Measurements from ENCODE around the gene ULK1.

Gene ULK1

DNA sequence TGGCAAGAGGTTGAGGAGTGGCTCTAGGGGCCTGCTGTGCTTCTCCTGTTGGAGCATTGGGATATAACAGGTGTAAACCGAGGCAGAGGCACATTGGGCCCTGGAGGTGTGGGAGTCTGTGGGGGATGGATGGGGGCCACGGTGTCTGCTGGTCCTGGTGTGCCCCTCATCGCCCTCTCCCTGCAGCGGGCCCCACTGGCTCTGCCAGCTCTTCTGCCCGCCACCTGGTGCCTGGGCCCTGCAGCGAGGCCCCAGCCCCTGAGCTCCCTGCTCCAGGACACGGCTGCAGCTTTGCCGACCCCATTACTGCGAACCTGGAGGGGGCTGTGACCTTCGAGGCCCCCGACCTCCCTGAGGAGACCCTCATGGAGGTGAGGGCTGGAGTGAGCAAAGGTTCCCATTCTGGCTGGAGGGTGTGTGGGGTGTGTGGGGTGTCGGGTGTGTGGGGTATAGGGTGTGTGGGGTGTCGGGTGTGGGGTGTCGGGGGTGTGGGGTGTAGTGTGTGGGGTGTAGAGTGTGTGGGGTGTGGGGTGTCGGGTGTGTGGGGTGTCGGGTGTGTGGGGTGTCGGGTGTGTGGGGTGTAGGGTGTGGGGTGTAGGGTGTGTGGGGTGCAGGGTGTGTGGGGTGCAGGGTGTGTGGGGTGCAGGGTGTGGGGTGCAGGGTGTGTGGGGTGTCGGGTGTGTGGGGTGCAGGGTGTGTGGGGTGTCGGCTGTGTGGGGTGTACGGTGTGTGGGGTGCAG lies 24.1 kb downstream of the ULK1 start:
- DNase-seq (ENCODE audit: insufficient read length, low spot score) (no peak), FAIRE-seq (no peak)
- TF ChIP-seq PAX5 (IDR thresholded peaks at IDR 0.05; ENCODE audit: insufficient read depth, low read length, severe bottlenecking) (no peak), TAF1 (IDR thresholded peaks at IDR 0.05; ENCODE audit: low read depth, low read length) (no peak), SPI1 (IDR thresholded peaks at IDR 0.05; ENCODE audit: low read depth, low read length) (no peak), POU2F2 (IDR thresholded peaks at IDR 0.05; ENCODE audit: low read depth, low read length) (no peak), POLR2AphosphoS5 (IDR thresholded peaks at IDR 0.05; ENCODE audit: low read depth, low read length) (no peak), POLR2A (IDR thresholded peaks at IDR 0.05; ENCODE audit: low read depth, low read length) (no peak)

GRCh38 chr12:131919051-131919347 lies 24.6 kb downstream of the ULK1 start:
- TF ChIP-seq PAX5 (IDR thresholded peaks at IDR 0.05; ENCODE audit: insufficient read depth, low read length, severe bottlenecking) (no peak), SPI1 (IDR thresholded peaks at IDR 0.05; ENCODE audit: low read depth, low read length) (no peak), POLR2A (IDR thresholded peaks at IDR 0.05; ENCODE audit: low read depth, low read length) (no peak), TAF1 (IDR thresholded peaks at IDR 0.05; ENCODE audit: low read depth, low read length) (no peak), POU2F2 (IDR thresholded peaks at IDR 0.05; ENCODE audit: low read depth, low read length) (no peak), POLR2AphosphoS5 (IDR thresholded peaks at IDR 0.05; ENCODE audit: low read depth, low read length) (no peak)
- DNase-seq (ENCODE audit: insufficient read length, low spot score) (no peak), FAIRE-seq (no peak)

GRCh38 chr12:131919366-131920156 lies 25.1 kb downstream of the ULK1 start:
- no peak for TF ChIP-seq SPI1 (IDR thresholded peaks at IDR 0.05; ENCODE audit: low read depth, low read length)
- TF ChIP-seq POLR2AphosphoS5 (IDR thresholded peaks at IDR 0.05; ENCODE audit: low read depth, low read length), result no peak; the same call in 1 of the 2 replicates
- no peak for TF ChIP-seq TAF1 (IDR thresholded peaks at IDR 0.05; ENCODE audit: low read depth, low read length)
- no peak for TF ChIP-seq PAX5 (IDR thresholded peaks at IDR 0.05; ENCODE audit: insufficient read depth, low read length, severe bottlenecking)
- no peak for FAIRE-seq
- no peak for DNase-seq (ENCODE audit: insufficient read length, low spot score)

DNA sequence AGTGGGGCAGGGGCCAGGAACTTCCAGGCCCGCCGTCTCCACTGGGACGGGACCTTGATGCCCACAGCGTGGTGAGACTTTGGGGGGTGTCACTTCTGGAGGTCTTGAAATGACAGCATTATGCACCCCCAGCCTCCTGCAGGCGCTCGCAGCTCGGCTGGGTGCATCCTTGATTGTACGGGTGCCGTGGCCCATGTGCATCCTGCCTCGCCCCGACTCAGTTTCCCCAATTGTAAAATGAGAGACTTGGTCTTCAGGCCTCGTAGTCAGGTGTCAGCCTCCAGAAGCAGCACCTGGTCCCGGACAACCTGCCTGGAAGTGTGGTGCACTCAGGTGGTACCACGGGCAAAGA lies 25.7 kb downstream of the ULK1 start:
- FAIRE-seq (no peak), DNase-seq (ENCODE audit: insufficient read length, low spot score) (no peak)
- no peak for TF ChIP-seq POU2F2 (IDR thresholded peaks at IDR 0.05; ENCODE audit: low read depth, low read length)
- no peak for TF ChIP-seq SPI1 (IDR thresholded peaks at IDR 0.05; ENCODE audit: low read depth, low read length)
- TF ChIP-seq TAF1 (IDR thresholded peaks at IDR 0.05; ENCODE audit: low read depth, low read length), result no peak
- no peak for TF ChIP-seq POLR2A (IDR thresholded peaks at IDR 0.05; ENCODE audit: low read depth, low read length)
- TF ChIP-seq POLR2AphosphoS5 (IDR thresholded peaks at IDR 0.05; ENCODE audit: low read depth, low read length), result no peak
- TF ChIP-seq PAX5 (IDR thresholded peaks at IDR 0.05; ENCODE audit: insufficient read depth, low read length, severe bottlenecking), result no peak

DNA sequence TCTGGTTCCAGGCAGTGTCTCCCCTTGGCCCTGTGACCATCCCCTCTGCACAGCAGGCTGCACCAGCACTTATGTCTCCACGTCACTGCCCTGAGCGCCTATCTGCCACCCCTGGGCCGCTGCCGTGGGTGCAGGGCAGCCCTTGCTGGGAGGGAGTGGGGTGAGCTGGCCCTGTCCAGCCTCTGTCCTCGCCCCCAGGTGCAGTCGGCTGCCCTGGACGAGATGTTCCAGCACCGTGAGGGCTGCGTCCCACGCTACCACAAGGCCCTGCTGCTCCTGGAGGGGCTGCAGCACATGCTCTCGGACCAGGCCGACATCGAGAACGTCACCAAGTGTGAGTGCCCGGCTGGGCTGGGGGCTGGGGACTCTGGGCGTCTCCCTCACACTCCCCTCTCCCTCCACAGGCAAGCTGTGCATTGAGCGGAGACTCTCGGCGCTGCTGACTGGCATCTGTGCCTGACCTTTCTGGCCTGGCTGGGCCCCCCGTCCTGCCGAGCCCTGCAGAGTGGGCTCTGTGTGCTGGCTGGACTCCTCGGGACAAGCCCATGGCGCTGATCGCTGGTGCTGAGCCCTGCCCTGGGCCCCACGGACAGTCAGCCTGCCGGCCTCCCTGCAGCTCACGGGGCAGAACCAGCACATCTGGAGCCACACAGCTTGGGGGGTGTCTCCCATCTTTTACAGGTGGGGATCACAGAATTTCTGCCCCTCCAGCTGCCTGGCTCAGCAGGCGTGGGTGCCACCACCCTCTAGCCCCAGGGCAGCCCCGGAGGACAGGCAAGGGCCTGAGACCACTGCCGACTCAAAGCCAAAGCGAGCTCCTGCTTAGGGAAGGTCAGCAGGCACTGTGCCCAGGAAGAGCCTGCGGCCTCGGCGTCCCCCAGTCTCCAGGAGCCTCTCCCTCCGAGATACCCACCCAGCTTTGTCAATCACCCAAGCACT lies 26.7 kb downstream of the ULK1 start:
- TF ChIP-seq POLR2A (IDR thresholded peaks at IDR 0.05; ENCODE audit: low read depth, low read length), result no peak
- no peak for TF ChIP-seq POLR2AphosphoS5 (IDR thresholded peaks at IDR 0.05; ENCODE audit: low read depth, low read length)
- TF ChIP-seq PAX5 (IDR thresholded peaks at IDR 0.05; ENCODE audit: insufficient read depth, low read length, severe bottlenecking), result no peak
- no peak for TF ChIP-seq SPI1 (IDR thresholded peaks at IDR 0.05; ENCODE audit: low read depth, low read length)
- TF ChIP-seq POU2F2 (IDR thresholded peaks at IDR 0.05; ENCODE audit: low read depth, low read length), result no peak

GRCh38 chr12:131921866-131922769 lies 27.7 kb downstream of the ULK1 start:
- TF ChIP-seq POU2F2 (IDR thresholded peaks at IDR 0.05; ENCODE audit: low read depth, low read length) (no peak), POLR2AphosphoS5 (IDR thresholded peaks at IDR 0.05; ENCODE audit: low read depth, low read length) (no peak), POLR2A (IDR thresholded peaks at IDR 0.05; ENCODE audit: low read depth, low read length) (no peak), TAF1 (IDR thresholded peaks at IDR 0.05; ENCODE audit: low read depth, low read length) (no peak), PAX5 (IDR thresholded peaks at IDR 0.05; ENCODE audit: insufficient read depth, low read length, severe bottlenecking) (no peak), SPI1 (IDR thresholded peaks at IDR 0.05; ENCODE audit: low read depth, low read length) (no peak)
- DNase-seq (ENCODE audit: insufficient read length, low spot score) (no peak), FAIRE-seq (no peak)

More for the DNA sequence above, 26.7 kb downstream of the ULK1 start:
- DNase-seq (ENCODE audit: insufficient read length, low spot score) (no peak), FAIRE-seq (no peak)

GRCh38 chr12:131922772-131923171 lies 28.4 kb downstream of the ULK1 start:
- no peak for DNase-seq (ENCODE audit: insufficient read length, low spot score)
- TF ChIP-seq TAF1 (IDR thresholded peaks at IDR 0.05; ENCODE audit: low read depth, low read length) (no peak), POU2F2 (IDR thresholded peaks at IDR 0.05; ENCODE audit: low read depth, low read length) (no peak), POLR2A (IDR thresholded peaks at IDR 0.05; ENCODE audit: low read depth, low read length) (no peak), PAX5 (IDR thresholded peaks at IDR 0.05; ENCODE audit: insufficient read depth, low read length, severe bottlenecking) (no peak), SPI1 (IDR thresholded peaks at IDR 0.05; ENCODE audit: low read depth, low read length) (no peak), POLR2AphosphoS5 (IDR thresholded peaks at IDR 0.05; ENCODE audit: low read depth, low read length) (no peak)
- no peak for FAIRE-seq

GRCh38 chr12:131923260-131923659 lies 28.8 kb downstream of the ULK1 start:
- DNase-seq (ENCODE audit: insufficient read length, low spot score), result peak; percentile 77
- TF ChIP-seq POLR2A (IDR thresholded peaks at IDR 0.05; ENCODE audit: low read depth, low read length), result no peak
- peak; percentile 99 for TF ChIP-seq POU2F2 (IDR thresholded peaks at IDR 0.05; ENCODE audit: low read depth, low read length)
- peak; percentile 93 for FAIRE-seq
